Measurements from ENCODE around the gene OPRL1.

The OPRL1 gene

DNA sequence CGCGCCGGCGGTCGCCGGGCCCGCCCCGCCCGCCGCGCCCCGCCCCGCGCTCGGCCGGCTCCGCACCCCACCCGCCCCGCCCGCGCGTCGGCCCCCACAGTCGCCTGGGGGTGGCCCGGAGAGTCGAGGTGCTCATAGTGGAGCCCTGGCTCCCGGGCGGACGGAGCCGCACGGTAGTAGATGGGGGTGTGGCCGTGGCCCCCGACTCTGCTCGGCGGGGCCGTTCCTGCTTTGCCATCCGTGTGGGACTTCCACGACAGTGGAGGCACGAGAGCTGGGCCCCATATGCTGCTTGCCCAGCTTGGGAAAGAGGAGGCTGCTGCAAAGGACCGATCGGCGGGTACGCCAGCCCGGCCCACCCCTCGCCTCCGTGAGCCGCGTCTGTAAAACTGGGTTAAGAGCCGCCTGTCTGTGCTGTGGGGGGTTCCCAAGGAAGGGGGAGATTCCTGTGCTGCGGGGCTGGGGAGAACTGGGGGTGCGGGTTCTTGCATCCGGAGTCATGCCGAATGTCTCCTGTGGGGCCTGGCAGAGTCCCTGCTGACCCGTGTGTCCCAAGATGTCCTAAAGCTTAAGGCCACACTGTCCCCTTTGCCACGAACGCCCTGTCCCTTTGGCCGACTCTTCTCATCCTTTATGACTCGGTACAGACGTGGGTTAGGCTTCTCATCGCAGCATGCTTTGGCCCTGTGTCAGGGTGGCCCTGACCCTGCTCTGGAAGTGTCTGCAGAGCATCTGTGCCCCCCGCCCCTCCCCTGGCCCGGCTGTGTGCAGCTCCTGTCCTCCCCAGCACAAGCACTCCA, at the start of gene OPRL1:
TSS of gene OPRL1 (plus strand) at position 70 of the 800 bp plus-strand sequence. CDS start 12,639 bp downstream, outside the sequence.
- H3K9me3 ChIP-seq = no peaks in the 10 kb centered on the region
- H3K27me3 ChIP-seq = peaks cover 17% of the 10 kb centered on the region
- H3K4me1 ChIP-seq (ENCODE audit: control insufficient read depth in 1 of 2, insufficient read depth in 1 of 2, low read depth in 1 of 2, low read length in 1 of 2) = peaks cover 66 to 75% of the 10 kb centered on the region in 2 experiments
- peak within 1 kb of the TSS; percentile 99 to 100 for H3K4me3 ChIP-seq (ENCODE audit: low read depth in 1 of 2, low read length in 1 of 2)
- TF ChIP-seq, protein P1, sequence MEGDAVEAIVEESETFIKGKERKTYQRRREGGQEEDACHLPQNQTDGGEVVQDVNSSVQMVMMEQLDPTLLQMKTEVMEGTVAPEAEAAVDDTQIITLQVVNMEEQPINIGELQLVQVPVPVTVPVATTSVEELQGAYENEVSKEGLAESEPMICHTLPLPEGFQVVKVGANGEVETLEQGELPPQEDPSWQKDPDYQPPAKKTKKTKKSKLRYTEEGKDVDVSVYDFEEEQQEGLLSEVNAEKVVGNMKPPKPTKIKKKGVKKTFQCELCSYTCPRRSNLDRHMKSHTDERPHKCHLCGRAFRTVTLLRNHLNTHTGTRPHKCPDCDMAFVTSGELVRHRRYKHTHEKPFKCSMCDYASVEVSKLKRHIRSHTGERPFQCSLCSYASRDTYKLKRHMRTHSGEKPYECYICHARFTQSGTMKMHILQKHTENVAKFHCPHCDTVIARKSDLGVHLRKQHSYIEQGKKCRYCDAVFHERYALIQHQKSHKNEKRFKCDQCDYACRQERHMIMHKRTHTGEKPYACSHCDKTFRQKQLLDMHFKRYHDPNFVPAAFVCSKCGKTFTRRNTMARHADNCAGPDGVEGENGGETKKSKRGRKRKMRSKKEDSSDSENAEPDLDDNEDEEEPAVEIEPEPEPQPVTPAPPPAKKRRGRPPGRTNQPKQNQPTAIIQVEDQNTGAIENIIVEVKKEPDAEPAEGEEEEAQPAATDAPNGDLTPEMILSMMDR (IDR thresholded peaks at IDR 0.05) = no peak
- peak within 1 kb of the TSS; percentile 99 for H3K27ac ChIP-seq
- peaks cover 20% of the 10 kb centered on the region for H3K36me3 ChIP-seq

DNA sequence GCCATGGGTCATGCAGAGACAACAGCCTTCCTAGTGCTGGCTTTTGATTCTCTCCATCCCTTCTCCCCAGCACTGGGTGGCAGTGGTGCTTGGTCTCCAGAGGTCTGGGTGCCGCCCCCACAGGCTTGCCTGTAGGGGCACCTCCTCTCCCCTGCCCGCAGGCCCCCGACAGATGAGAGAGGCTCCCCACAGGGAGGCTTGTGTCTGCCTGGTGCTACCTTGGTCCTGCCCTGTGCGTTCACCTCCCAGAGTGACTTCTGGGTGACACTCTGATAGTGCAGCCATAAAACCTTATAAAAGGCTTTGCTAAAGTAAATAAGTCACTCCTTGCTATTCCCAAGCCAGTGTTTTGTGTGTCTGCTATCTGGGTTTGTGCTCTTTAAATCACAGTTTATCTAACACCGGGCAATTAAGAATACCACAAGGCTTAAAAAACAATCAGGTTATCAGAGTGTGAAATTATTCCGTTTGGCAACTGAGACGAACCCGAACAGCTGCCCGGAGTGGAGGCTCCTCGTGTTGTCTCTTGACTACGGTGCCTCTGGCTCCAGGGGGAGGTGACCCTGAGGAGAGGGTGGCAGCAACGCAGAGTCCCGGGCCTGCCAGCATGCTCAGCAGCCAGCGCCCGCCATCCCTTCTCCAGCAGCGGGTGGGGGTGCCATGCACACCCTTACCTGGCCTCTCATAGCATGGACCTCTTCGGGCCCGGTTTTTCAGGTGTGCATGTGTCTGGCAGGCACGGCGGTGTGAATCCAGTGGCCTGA, 49.3 kb upstream of the OPRL1 start:
- Histone ChIP-seq H3K9me3 (no peaks in the 10 kb centered on the region), H3K27me3 (no peaks in the 10 kb centered on the region), H3K4me3 (ENCODE audit: low read depth in 1 of 2, low read length in 1 of 2) (no peak overlapping the region), H3K36me3 (peaks cover 100% of the 10 kb centered on the region), H3K4me1 (ENCODE audit: control insufficient read depth in 1 of 2, insufficient read depth in 1 of 2, low read depth in 1 of 2, low read length in 1 of 2) (no peaks in the 10 kb centered on the region), H3K27ac (no peak overlapping the region)
- TF ChIP-seq, protein P1 (IDR thresholded peaks at IDR 0.05) = no peak

- Histone ChIP-seq H3K27ac (no peak overlapping the region), H3K36me3 (peaks cover 89% of the 10 kb centered on the region), H3K4me3 (ENCODE audit: low read depth in 1 of 2, low read length in 1 of 2) (no peak overlapping the region), H3K9me3 (no peaks in the 10 kb centered on the region), H3K4me1 (ENCODE audit: control insufficient read depth in 1 of 2, insufficient read depth in 1 of 2, low read depth in 1 of 2, low read length in 1 of 2) (no peaks in the 10 kb centered on the region), H3K27me3 (peaks cover 13% of the 10 kb centered on the region)
- TF ChIP-seq, protein P1 (IDR thresholded peaks at IDR 0.05) = no peak
These were observed 48.0 kb upstream of the OPRL1 start for GRCh38 chr20:64031822-64032314.

GRCh38 chr20:64032706-64033624, 46.9 kb upstream of the OPRL1 start:
- H3K36me3 ChIP-seq = peaks cover 78% of the 10 kb centered on the region
- H3K27ac ChIP-seq = no peak overlapping the region
- H3K4me1 ChIP-seq (ENCODE audit: control insufficient read depth in 1 of 2, insufficient read depth in 1 of 2, low read depth in 1 of 2, low read length in 1 of 2) = peaks cover 0 to 7% of the 10 kb centered on the region in 2 experiments
- TF ChIP-seq, protein P1 (IDR thresholded peaks at IDR 0.05) = no peak
- H3K9me3 ChIP-seq = no peaks in the 10 kb centered on the region
- H3K27me3 ChIP-seq = peaks cover 24% of the 10 kb centered on the region
- no peak overlapping the region for H3K4me3 ChIP-seq (ENCODE audit: low read depth in 1 of 2, low read length in 1 of 2)

DNA sequence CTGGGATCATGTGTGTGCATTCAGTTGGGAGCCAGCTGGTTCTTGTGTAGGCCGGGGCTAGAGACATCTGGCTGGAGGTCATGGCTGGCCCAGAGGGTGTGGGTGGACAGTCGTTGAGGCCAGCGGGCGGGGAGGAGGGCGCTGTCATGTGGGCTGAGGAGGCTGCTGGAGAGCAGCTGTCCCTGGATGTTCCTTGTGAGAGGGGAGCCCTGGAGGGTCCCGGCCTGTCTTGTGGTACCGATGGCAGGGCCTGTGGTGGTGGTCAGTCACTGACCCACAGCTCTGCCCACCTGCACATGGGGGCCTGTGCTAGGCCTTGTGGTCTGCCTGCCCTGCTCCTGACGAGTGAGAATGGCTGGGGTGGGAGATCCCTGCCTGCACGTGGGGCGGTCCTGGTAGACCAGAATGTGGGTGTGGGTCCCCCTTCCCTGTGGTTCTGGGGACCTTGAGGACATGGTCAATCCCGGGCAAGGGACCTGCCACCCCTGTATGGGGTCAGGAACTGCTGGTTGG, 45.8 kb upstream of the OPRL1 start:
- H3K4me1 ChIP-seq (ENCODE audit: control insufficient read depth in 1 of 2, insufficient read depth in 1 of 2, low read depth in 1 of 2, low read length in 1 of 2) = peaks cover 5 to 16% of the 10 kb centered on the region in 2 experiments
- H3K36me3 ChIP-seq = peaks cover 67% of the 10 kb centered on the region

More for the DNA sequence above, 45.8 kb upstream of the OPRL1 start:
- Histone ChIP-seq H3K9me3 (no peaks in the 10 kb centered on the region), H3K4me3 (ENCODE audit: low read depth in 1 of 2, low read length in 1 of 2) (no peak overlapping the region), H3K27ac (no peak overlapping the region), H3K27me3 (peaks cover 34% of the 10 kb centered on the region)
- TF ChIP-seq, protein P1 (IDR thresholded peaks at IDR 0.05) = no peak

Data from neutrophil (primary cell).